Prostate gland (tissue), 2 donors: Measurements from ENCODE around the gene THAP7. TPM values are rescaled to one million over a fixed set of nuclear protein-coding genes. Genes with fewer than 3 reads are reported as not detected.
A peak's percentile ranks its signal among the peaks of the same experiment; 100 is the strongest.

ENCODE experiments used
- DNase-seq: peaks from one replicate; pipeline ENCODE4 v3.0.0-alpha.2; 2019; ENCODE audit warnings: low spot score
- H3K27ac ChIP-seq, 2 donors: fragments of 200-600 bp; sonication (generic); 2 replicates each; pipeline ENCODE4 v1.5.1; 2017 to 2019
- H3K27me3 ChIP-seq: fragments of 200-600 bp; sonication (generic); replicated peaks from 2 replicates; pipeline ENCODE4 v1.5.1; 2019; ENCODE audit not compliant: insufficient read depth
- H3K36me3 ChIP-seq, 2 donors: fragments of 200-600 bp; sonication (generic); 1 replicate in 1 of 2; 2 replicates in 1 of 2; pipeline versions ENCODE4 v1.5.1 to v1.8.1; 2017 to 2019
- H3K4me1 ChIP-seq: fragments of 200-600 bp; sonication (generic); replicated peaks from 2 replicates; pipeline ENCODE4 v1.5.1; 2019
- H3K4me3 ChIP-seq, 2 donors: fragments of 200-600 bp; sonication (generic); 2 replicates each; pipeline ENCODE4 v1.5.1; 2017 to 2019
- H3K9me3 ChIP-seq: fragments of 200-600 bp; sonication (generic); 2 replicates; pipeline ENCODE4 v1.5.1; 2017
- POLR2A ChIP-seq: fragments of 450-650 bp; IDR thresholded peaks from one replicate; pipeline ENCODE4 v1.6.1; 2016; ENCODE audit warnings: antibody characterized with exemption, mild to moderate bottlenecking
- POLR2AphosphoS5 ChIP-seq: sonication (generic); formaldehyde crosslinking; IDR thresholded peaks from one replicate; pipeline ENCODE4 v1.6.1; 2017; ENCODE audit warnings: antibody characterized with exemption
- WGBS: methylation state at CpG from one replicate; pipeline ENCODE4 v1.1.5; 2018; 5-methylcytosine and 5-hydroxymethylcytosine counted together
- intact Hi-C: fragments of 100-400 bp; cut with DNase I; formaldehyde crosslinking; loops from one replicate; pipeline ENCODE4 v1.14.2; 2022
- total RNA-seq, 2 donors: library from RNA; depleted of rRNA; stranded (reverse); fragments of >200 nt; gene quantifications; one replicate each; pipeline ENCODE4 v1.1.0, GENCODE V29; 2016
- TF ChIP-seq, protein P1 (sequence below), 4 experiments: fragments of 200-600 bp in 2 of 4; fragments of 450-650 bp in 2 of 4; sonication (generic) in 2 of 4; IDR thresholded peaks; 1 replicate in 3 of 4; 2 replicates in 1 of 4; pipeline ENCODE4 v1.5.1; 2016 to 2019; ENCODE audit warnings: antibody characterized with exemption in 4 of 4, mild to moderate bottlenecking in 2 of 4, moderate library complexity in 2 of 4

The THAP7 gene
- total RNA-seq, 2 donors from 2014 or later = 77.7 to 83.1 TPM

DNA sequence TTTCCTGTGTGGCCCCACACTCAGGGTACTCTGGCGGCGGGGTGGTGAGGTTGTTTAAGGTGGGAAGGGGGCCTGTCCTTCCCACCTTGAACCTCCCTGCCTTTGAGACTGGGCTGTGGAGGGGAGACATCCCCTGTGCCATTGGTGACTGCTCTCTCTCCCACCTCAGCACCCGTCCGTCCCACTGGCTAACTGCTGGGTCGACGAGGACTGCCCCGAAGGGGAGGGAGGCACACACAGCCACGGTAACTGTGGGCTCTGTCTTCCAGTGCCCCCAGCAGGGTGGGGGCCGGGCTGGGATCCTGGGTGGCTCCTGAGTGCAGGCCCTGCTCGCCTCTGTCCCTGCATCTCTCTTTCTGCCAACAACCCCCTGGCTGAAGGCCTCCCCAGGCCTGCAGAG lies 20.6 kb upstream of the THAP7 start:
- H3K27ac ChIP-seq = no peak overlapping the region
- no peaks in the 10 kb centered on the region for H3K9me3 ChIP-seq
- no peaks in the 10 kb centered on the region for H3K36me3 ChIP-seq
- no peaks in the 10 kb centered on the region for H3K27me3 ChIP-seq
- no peak for TF ChIP-seq POLR2AphosphoS5
- TF ChIP-seq, protein P1, sequence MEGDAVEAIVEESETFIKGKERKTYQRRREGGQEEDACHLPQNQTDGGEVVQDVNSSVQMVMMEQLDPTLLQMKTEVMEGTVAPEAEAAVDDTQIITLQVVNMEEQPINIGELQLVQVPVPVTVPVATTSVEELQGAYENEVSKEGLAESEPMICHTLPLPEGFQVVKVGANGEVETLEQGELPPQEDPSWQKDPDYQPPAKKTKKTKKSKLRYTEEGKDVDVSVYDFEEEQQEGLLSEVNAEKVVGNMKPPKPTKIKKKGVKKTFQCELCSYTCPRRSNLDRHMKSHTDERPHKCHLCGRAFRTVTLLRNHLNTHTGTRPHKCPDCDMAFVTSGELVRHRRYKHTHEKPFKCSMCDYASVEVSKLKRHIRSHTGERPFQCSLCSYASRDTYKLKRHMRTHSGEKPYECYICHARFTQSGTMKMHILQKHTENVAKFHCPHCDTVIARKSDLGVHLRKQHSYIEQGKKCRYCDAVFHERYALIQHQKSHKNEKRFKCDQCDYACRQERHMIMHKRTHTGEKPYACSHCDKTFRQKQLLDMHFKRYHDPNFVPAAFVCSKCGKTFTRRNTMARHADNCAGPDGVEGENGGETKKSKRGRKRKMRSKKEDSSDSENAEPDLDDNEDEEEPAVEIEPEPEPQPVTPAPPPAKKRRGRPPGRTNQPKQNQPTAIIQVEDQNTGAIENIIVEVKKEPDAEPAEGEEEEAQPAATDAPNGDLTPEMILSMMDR (IDR thresholded peaks at IDR 0.05) = no peak
- TF ChIP-seq POLR2A = no peak
- no peak for DNase-seq
- WGBS = 69% methylated on average over 10 of the region's 10 CpGs
- no peaks in the 10 kb centered on the region for H3K4me1 ChIP-seq
- intact Hi-C loops = no loop called here
- H3K4me3 ChIP-seq = no peak overlapping the region

DNA sequence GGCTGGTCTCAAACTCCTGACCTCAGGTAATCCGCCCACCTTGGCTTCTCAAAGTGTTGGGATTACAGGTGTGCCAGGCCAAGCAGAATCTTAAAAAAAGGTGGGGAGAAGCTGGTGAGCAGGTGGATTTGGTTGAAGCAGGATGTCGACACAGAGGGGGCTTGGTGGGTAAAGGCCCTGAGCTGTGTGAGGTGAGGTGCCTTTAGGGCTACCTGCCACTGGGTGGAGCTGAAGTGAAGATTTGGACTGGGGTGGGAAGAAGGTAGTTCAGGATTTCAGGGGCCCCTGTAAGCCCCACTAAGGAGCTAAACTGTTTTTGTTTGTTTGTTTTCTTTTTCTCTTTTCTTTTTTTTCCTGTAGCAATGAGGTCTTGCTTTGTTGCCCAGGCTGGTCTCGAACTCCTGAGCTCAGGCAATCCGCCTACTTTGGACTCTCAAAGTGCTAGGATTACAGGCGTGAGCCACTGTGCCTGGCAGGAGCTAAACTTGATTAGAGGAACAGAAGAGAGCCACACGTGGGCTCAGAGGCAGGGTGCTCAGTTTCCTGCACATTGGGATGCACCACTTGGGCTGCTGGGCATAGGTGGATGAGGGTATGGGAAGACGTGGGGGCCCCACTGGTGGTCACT lies 19.0 kb upstream of the THAP7 start:
- no peak overlapping the region for H3K4me3 ChIP-seq
- no peaks in the 10 kb centered on the region for H3K4me1 ChIP-seq
- 73% methylated on average over 7 of the region's 7 CpGs for WGBS
- H3K27me3 ChIP-seq = no peaks in the 10 kb centered on the region
- no peak overlapping the region for H3K27ac ChIP-seq
- no peak for DNase-seq
- H3K9me3 ChIP-seq = no peaks in the 10 kb centered on the region
- intact Hi-C loops = no loop called here
- TF ChIP-seq, protein P1 (IDR thresholded peaks at IDR 0.05) = peak in 1 of 4 experiments; percentile 15
- no peak for TF ChIP-seq POLR2AphosphoS5
- H3K36me3 ChIP-seq = no peaks in the 10 kb centered on the region

- Histone ChIP-seq H3K9me3 (no peaks in the 10 kb centered on the region), H3K27me3 (no peaks in the 10 kb centered on the region), H3K36me3 (no peaks in the 10 kb centered on the region), H3K4me3 (no peak overlapping the region), H3K4me1 (peaks cover 8% of the 10 kb centered on the region), H3K27ac (no peak overlapping the region)
- 96% methylated on average over 4 of the region's 4 CpGs for WGBS
- TF ChIP-seq POLR2A (no peak), POLR2AphosphoS5 (no peak)
- TF ChIP-seq, protein P1 (IDR thresholded peaks at IDR 0.05) = no peak
- intact Hi-C loops = no loop called here
- DNase-seq = no peak
These were observed 16.4 kb upstream of the THAP7 start for GRCh38 chr22:21018314-21018713.

GRCh38 chr22:21016644-21017420 lies 14.9 kb upstream of the THAP7 start:
- no peak overlapping the region for H3K4me3 ChIP-seq
- no peak overlapping the region for H3K27ac ChIP-seq
- intact Hi-C loops = no loop called here
- no peaks in the 10 kb centered on the region for H3K27me3 ChIP-seq
- H3K9me3 ChIP-seq = no peaks in the 10 kb centered on the region
- 83% methylated on average over 13 of the region's 13 CpGs for WGBS
- TF ChIP-seq POLR2AphosphoS5 = no peak
- TF ChIP-seq, protein P1 (IDR thresholded peaks at IDR 0.05) = no peak
- TF ChIP-seq POLR2A = no peak
- DNase-seq = no peak
- no peaks in the 10 kb centered on the region for H3K36me3 ChIP-seq
- H3K4me1 ChIP-seq = peaks cover 8% of the 10 kb centered on the region

GRCh38 chr22:21015466-21016006 lies 13.6 kb upstream of the THAP7 start:
- no peak for DNase-seq
- Histone ChIP-seq H3K27me3 (no peaks in the 10 kb centered on the region), H3K9me3 (no peaks in the 10 kb centered on the region), H3K27ac (no peak overlapping the region), H3K4me3 (no peak overlapping the region), H3K4me1 (peaks cover 8% of the 10 kb centered on the region), H3K36me3 (no peaks in the 10 kb centered on the region)
- TF ChIP-seq POLR2A (no peak), POLR2AphosphoS5 (no peak)
- TF ChIP-seq, protein P1 (IDR thresholded peaks at IDR 0.05) = no peak
- intact Hi-C loops = no loop called here
- WGBS = 79% methylated on average over 7 of the region's 10 CpGs
